NCI-H1694 treated with DMSO at 0.1 percent for 48 hours (cell line): ENCODE measurements around the gene SETD1A.

Source experiments
- DNase-seq: peaks from one replicate; lab custom pipeline; 2025; lab: John Stamatoyannopoulos, UW

Gene SETD1A

GRCh38 chr16:31020536-31020935, 63.0 kb downstream of the SETD1A start:
- no peak for DNase-seq

GRCh38 chr16:31022544-31023251, 65.1 kb downstream of the SETD1A start:
- no peak for DNase-seq

- DNase-seq = no peak
Measured at GRCh38 chr16:31023252-31023602, 65.7 kb downstream of the SETD1A start.

GRCh38 chr16:31023627-31024226, 66.2 kb downstream of the SETD1A start:
- no peak for DNase-seq

GRCh38 chr16:31025339-31025738, 67.8 kb downstream of the SETD1A start:
- DNase-seq = no peak

GRCh38 chr16:31029272-31029671, 71.7 kb downstream of the SETD1A start:
- no peak for DNase-seq

- no peak for DNase-seq
Measured at GRCh38 chr16:31031276-31031675, 73.7 kb downstream of the SETD1A start.

GRCh38 chr16:31032736-31033708, 75.5 kb downstream of the SETD1A start, which contains the start of gene STX4:
Gene STX4 (plus strand): TSS chr16:31033558. CDS start chr16:31033806, 248 bp downstream.
- DNase-seq = peak; percentile 77

GRCh38 chr16:31033709-31034492, 76.3 kb downstream of the SETD1A start:
- DNase-seq = peak; percentile 34
